SK-N-MC (cell line): Measurements from ENCODE around the gene SMIM24.

ENCODE experiments used
- EZH2 ChIP-seq: fragments of 200-600 bp; sonication (generic); IDR thresholded peaks from one replicate; pipeline ENCODE4 v1.6.1; 2017; ENCODE audit warnings: antibody characterized with exemption
- FOXP2 ChIP-seq: optimal IDR thresholded peaks from 2 replicates; pipeline ENCODE3; 2011; ENCODE audit warnings: mild to moderate bottlenecking, moderate library complexity; ENCODE audit not compliant: insufficient read depth; ENCODE audit errors: extremely low read length, control extremely low read depth
- POLR2AphosphoS5 ChIP-seq: IDR thresholded peaks from 2 replicates; pipeline ENCODE4 v1.6.1; 2012; ENCODE audit warnings: mild to moderate bottlenecking, low read depth, low read length, borderline replicate concordance

- TF ChIP-seq POLR2AphosphoS5 (no peak), EZH2 (no peak), FOXP2 (no peak)
Observed at GRCh38 chr19:3479834-3480215, 500 bp downstream of the SMIM24 start.
